Activated naive CD8-positive, alpha-beta T cell treated with anti-CD3 and anti-CD28 coated beads, Interleukin-2, amount 50 U/mL, for 16 hours (primary cell): ENCODE results near the gene PRPH2.
"Not testable (repeated sequence)": the region's sequence is repeated elsewhere in the genome, so short reads cannot be mapped to it uniquely, and the experiment has no call there.

Experiments used
- DNase-seq: peaks from one replicate; pipeline ENCODE4 v3.0.0-alpha.2; 2020; ENCODE audit warnings: low read depth, low spot score

The PRPH2 gene

DNA sequence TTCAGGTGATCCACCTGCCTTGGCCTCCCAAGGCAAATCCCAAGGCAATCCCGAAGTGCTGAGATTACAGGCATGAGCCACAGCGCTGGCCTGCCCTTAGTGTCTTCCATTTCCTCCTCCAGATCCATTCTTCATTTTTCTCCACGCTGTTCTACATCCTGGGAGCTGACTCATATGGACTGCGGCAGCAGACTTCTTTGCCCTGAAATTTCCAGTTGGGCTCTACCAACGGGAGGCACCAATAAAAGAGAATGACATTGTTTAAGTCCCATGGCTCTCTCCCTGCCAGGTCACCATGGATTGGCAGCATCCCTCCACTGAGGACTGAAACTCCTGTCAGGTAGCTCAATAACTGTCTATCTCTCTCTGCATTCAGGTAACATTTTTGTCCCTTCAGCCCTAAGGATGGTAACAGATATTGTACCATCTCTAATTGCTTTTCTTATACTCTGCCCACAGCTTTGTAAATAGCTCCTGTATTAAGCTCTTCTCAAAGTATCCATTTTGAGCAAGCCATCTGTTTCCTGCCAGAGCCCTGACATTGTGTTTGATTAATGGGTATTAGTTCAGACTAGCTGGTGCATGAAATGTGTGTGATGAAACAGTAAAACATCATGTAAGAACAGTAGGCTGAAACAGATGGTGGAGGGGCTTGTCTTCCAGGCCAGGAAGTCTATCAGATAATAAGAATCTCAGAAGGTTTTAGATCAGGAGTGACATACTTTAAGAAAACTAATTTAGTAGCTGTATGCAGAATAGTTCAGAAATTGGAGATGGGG lies 19.9 kb upstream of the PRPH2 start:
- no peak for DNase-seq

DNA sequence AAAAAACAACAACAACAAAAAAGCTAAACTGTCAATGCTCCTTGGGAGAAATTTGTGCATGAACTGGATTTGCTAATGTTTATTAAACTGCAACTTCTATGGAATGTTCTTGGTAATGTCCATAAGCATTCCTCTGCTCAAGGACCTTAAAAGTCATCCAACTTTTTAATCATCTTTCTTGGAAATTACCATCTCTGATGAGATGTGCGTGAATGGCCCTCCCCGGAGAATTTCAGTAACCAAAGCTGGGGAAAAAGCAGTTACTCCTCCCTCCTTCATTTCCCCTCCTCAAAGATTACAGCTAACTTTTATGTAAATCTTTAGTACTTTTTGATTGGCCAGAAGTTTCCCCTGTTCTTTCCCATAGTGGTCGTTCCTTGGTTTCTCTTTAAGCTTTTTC lies 18.3 kb upstream of the PRPH2 start:
- no peak for DNase-seq

DNA sequence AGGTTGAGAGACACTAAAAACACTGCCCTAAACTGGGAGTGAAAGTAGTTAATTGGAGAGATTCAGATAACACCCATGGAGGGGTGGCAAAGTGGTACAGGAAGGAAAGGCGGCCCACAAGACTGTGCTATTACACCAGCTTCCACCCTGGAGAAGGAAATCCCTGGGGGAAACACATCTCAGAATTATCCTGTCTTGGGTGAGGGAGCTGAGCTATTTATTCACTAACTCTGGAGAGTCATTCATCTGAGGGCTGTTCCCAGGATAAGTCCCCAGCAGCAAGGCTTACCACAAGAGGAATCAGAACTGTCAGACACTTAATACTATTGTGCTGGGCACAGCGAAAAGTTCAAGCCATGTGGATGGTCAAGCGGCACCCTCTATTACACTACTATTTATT lies 13.6 kb upstream of the PRPH2 start:
- DNase-seq = no peak

DNA sequence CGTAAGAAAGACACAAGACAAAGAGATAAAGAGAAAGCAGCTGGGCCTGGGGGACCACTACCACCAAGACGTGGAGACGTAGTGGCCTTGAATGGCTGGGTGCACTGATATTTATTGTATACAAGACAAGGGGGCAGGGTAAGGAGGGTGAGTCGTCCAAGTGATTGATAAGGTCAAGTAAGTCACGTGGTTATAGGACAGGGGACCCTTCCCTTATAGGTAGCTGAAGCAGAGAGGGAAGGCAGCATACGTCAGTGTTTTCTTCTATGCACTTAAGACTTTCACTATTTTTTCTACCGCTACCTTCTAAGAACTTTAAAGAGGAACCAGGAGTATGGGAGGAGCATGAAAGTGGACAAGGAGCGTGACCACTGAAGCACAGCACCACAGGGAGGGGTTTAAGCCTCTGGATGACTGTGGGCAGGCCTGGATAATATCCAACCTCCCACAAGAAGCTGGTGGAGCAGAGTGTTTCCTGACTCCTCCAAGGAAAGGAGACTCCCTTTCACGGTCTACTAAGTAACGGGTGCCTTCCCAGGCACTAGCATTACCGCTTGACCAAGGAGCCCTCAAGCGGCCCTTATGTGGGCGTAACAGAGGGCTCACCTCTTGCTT lies 11.6 kb upstream of the PRPH2 start:
- not testable (repeated sequence) for DNase-seq

DNA sequence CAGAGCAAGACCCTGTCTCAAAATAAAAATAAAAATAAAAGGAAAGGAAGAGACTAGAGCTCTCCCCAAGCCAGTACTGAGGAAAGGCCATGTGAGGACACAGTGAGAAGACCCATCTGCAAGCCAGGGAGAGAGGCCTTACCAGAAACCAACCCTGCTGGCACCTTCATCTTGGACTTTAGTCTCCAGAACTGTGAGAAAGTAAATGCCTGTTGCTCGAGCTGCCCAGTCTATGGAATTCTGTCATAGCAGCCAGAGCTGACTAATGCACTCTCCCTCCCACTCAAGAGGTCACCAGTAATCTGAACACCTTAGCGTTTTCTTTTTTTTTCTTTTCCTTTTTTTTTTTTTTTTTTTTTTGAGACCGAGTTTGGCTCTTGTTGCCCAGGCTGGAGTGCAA lies 7.3 kb upstream of the PRPH2 start:
- DNase-seq = no peak

DNA sequence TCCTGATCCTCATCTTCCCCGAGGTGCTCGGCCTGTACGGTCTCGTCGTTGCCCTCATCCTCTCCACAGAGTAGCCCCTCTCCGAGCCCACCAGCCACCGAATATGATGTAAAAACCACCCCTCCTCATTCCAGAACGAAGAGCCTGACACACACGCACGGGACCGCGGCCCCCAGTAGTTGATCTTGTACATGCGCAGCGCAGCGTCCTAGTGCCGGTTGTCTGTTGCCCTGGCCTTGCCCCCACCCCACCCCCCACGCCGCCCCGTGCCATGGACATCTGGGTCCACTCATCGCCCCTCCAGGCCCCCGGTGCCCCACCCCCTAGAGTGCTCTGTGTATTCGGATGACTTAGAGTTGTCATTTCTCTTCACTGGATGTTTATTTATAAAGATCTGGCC lies 5.2 kb upstream of the PRPH2 start:
- DNase-seq = no peak

DNA sequence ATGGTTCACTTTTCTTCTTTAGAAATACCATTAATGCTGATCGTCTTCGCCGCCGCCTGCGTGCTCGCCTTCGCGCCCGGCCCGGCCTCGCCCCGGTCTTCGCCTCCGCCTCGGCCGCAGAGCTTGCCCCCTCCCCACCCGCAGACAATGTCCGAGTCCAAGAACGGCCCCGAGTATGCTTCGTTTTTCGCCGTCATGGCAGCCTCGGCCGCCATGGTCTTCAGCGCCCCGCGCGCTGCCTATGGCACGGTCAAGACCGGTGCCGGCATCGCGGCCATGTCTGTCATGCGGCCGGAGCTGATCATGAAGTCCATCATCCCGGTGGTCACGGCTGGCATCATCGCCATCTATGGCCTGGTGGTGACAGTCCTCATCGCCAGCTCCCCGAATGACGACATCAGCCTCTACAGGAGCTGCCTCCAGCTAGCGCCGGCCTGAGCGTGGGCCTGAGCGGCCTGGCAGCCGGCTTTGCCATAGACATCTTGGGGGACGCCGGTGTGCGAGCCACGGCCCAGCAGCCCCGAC lies 4.8 kb upstream of the PRPH2 start:
- no peak for DNase-seq

DNA sequence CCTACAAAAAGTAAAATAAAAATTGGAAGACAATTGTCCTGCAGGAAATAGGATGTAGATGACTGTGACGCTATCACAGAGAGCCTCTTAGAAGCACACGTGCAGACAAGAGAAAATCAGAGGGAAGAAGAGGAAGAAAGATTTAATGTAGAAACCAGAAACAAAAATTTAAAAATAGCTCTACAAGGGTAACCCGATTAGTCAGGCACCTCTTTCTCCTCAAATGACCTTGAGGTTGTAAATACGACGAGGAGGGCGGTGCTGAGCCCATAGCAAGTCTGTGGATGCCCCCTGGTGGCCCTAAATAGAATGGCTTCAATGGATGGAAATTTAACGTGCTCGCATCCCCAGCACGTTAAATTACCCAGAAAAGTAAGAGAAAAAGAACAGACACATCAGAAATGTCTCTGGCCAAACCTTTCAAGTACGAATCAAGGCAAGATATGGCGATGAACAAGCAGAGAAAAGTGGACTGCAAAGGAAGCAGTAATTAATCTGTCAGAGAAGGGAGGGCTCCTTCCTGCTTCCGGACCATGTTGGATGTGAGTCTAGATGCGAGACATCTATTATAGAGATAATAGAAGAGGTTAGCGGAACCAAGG lies 4.2 kb upstream of the PRPH2 start:
- DNase-seq = peak; percentile 44

DNA sequence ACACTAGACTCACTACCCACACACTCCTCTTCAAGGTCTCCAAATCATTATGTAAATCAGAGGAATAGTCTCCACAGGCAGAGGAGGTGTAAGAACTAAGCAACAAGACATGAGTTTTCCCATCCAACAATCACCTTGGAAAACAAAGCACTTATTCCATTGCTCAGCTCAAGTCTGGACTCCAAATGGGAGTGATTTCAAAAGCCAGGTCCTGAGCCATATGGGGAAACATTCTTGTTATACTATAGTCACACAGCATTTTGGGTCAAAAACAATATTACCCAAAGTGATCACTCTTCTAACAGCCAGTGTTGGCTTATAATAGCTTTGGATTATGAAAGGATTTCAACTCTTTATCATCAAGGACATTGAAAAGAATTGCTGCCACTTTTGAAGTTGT lies 3.6 kb upstream of the PRPH2 start:
- no peak for DNase-seq

DNA sequence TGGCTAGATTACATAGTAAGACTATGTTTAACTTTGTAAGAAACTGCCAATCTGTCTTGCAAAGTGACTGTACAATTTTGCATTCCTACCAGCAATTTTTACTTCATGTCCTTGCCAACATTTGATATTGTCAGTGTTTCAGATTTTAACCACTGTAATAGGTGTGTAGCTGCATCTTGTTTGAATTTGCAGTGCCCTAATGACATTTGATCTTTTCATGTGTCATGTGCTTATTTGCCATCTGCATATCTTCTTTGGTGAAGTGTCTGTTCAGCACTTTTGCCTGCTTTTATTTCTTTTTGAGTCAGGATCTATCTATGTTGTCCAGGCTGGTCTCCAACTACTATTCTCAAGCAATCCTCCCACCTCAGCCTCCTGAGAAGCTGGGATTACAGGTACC lies 2.4 kb upstream of the PRPH2 start:
- no peak for DNase-seq

DNA sequence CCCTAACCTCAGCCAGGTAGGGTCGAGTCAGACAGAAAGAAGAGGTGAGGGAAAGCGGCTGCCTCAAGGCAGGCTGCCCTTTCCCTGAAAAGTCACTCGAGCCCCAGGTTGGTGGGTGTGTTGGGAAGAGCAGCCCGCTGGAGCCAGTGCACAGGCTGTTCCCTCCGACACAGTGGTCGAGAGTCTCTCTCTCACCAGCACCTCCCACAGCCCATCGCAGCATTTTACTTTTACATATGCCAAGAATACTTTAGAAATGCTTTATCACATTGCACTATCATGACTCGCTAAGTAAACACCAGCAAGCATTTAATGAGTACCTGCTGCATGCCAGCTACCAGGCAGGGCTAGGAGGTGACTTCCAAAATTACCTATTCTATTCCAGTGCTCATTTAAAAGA lies 1.7 kb downstream of the PRPH2 start:
- no peak for DNase-seq

DNA sequence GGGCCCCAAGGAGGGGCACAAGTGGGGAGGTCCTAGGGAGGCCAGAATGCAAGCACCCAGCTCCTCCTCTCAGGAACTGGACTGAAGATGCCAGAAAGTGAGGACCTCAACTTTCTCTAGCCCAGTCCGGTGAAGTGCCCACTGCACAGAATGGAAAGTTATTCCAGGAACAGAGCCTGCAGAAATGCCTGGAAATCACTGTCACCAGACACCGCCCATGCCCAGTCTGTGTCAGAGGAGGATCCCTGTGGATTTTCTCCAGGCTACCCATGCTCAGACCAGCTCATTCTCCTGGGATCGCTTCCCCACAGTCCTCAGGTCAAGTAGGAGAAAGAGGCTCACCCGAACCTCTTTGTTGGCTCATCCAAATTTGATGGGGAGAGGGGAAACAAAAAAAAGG lies 6.5 kb downstream of the PRPH2 start:
- no peak for DNase-seq

DNA sequence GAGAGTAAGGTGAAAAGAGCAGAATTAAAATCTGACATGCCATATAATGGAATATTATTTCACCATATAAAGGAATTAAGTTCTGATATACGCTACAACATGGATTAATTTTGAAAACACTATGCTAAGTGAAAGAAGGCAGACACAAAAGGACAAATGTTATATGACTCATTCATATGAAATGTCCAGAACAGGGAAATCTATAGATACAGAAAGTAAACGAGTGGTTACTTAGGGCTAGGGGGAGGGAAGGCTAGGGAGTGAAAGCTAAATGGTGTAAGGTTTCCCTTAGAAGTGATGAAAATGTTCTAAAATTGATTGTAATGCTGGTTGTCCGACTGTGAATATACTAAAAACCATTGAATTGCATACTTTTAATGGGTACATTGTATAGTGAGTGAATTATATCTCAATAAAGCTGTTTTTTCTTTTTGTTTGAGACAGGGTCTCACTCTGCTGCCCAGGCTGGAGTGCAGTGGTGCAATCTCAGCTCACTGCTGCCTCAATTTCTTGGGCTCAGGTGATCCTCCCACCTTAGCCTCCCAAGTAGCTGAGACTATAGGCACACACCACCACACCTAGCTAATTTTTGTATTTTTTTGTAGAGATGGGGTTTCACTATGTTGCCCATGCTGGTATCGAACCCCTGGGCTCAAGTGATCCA lies 8.2 kb downstream of the PRPH2 start:
- no peak for DNase-seq

DNA sequence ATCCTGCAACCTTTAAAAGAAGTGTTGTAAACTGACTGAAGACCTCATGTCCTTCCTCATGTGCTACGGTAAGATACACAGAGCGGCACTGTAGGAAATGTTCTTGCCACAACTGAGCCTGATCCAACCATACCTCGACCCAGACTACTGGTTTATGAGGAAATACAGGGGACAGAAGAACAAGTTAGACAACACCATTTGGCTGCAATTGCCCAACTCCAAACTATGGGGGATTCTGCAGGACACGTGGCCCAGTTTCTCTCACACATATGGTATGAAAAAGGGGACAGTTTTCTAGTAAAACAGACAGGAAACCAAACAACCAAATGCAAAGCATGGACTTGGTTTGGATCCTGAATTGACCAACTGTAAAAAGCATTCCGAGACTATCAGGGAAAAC lies 10.5 kb downstream of the PRPH2 start:
- DNase-seq = no peak

DNA sequence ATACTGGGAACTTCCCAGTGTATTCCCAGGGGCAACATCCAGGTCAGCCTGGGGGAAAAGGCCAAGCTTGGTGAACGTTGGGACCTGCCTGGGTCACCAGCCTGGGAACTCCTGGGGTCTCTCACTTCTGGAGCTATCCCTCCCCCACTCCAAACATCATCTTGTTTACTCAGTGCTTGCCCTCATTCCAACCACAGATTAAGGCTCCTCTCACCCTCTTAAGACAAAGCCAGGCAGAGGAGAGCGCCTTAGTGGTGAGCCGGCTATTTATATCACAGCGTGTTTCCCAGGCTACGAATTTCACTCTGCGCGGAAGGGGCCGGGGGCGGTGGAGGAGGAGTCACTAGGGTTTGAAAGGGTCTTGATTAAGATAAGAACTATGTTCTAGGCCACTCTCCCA lies 12.1 kb downstream of the PRPH2 start:
- no peak for DNase-seq

DNA sequence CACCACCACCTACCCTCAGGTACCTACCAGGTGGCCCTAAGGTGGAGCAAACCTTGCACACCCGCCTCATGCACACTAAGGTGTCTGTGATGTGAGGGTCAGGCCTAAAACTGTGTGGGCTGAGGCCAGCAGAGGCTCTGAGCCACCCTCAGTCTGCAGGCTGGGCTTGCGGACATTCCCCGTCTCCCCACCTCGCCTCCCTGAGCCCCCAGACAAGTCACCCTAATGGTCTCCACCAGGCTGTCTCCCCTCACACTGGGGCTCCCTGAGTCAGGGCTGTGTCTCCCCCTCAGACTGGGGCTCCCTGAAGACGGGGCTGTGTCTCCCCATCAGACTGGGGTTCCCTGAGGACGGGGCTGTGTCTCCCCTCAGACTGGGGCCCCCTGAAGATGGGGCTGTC lies 12.5 kb downstream of the PRPH2 start:
- DNase-seq = no peak

DNA sequence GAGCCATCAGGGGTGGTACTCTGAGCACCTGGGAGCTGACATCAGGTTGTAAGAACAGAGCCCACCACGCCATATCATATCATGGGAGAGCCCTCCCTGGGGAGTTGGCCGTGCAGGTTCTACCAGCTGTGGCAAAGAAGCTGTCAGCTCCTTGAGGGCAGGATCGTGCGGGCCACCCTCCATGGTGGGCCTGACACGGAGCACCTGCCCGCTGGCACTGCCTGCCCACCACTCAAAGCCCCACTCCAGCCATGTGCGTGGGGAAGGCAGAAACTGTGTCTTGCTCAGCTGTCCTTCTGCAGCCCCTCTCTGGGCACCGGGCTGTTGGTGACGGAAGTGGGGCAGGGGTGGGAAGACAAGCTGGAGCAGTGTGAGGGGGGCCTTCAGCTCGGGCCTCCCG lies 14.3 kb downstream of the PRPH2 start:
- no peak for DNase-seq

DNA sequence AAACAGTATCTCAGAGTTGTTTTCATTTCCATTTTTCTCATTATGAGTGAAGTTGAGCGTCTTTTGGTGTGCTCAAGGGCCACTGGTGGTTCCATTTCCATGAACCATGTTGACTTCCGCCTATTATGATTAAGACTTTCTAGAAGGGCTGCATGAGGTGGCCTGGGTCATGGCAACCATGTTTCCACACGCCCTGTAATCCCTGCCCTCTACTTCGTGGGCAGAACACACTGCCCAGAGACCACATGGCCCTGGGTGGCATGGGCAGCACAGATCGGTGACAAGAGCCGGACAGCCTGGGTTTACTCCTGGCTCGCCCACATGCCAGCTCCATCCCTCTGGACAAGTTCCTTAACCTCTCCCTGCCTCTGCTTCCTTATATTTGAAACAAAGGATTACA lies 14.8 kb downstream of the PRPH2 start:
- DNase-seq = no peak

DNA sequence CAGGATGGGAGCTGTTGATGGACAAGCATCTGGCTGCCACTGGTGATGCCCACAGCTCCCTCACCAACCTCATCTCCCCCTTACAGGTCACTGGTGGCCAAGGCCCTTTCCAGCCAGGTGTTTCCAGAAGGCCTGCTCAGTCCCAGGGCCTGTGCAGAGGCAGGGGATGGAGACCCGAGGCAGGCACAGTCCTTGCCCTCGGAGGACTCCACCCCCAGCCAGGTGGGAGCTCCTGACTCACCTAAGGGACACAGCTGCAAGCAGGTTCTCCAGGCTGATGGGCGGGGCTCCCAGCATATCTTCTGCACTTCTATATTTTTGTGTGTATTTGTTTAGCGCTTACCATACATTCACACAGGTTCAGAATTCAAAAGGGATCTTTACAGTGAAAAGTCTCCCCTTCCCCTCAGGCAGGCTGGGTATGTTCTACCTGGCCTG lies 17.4 kb downstream of the PRPH2 start:
- DNase-seq = no peak

DNA sequence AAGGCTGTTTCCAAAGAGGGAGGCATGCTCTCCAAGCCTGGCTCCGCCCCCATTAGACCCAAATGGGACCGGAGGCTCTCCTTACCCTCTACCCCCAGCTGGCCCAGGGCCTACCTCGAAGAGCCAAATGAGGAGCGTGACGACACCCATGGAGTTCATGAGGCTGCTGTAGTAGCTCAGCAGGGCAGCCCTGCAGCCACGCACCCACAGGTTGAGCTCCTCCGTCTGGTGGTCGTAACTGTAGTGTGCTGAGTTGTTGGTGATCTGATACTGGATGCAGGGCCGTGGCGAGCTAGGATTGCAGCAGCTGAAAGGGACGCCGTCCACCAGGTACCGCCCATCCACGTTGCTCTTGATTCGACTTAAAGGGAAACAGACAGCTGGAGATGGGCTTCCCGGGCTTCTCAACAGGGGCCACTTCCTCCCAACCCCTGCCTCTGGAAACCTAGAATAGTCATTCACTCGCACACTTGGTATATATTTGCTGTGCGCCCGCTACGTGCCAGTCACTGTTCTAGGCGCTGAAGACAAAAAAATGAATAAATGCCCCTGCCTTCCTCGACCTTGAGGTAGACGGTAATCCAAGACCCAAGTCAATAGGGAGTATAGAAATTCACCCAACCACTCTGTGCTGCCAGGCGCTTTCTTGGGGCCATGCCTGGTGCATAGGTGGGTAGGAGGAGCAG lies 18.0 kb downstream of the PRPH2 start:
- DNase-seq = no peak

DNA sequence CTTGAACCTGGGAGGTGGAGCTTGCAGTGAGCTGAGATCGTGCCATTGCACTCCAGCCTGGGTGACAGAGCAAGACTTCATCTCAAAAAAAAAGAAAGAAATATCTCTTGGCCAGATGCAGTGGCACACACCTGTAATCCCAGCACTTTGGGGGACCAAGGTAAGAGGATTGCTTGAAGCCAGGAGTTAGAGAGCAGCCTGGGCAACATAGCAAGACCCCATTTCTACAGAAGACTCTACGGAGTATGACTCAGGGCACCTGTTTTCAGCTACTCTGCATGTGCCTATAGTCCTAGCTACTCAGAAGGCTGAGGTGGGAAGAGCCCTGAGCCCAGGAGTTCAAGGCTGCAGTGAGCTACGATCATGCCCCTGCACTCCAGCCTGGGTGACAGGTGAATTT lies 19.6 kb downstream of the PRPH2 start:
- DNase-seq = not testable (repeated sequence)

DNA sequence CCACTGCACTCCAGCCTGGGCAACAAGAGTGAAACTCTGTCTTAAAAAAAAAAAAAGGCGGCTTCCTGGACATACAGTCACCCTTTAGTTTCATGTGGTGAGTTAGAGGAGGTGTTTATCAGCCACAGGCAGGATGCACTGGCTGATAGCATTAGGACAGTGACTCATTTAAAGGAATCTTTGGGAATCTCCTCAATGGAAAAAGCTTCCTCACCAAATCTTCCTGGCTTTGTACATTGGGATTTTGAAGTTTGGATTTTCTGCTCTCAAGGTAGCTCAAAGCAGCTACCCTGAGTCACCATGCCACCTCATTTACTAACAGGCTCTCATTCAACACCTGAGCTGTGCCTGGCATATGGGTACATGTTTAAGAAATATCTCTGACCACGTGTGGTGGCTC lies 20.2 kb downstream of the PRPH2 start:
- DNase-seq = no peak
